HL-60/S4 treated with phorbol 12-myristate 13-acetate at 8.2 ng/mL for 4 days and 3 days (cell line): ENCODE data around the gene FAM118B.

ENCODE experiments used
- in situ Hi-C: fragments of 300-500 bp; cut with MboI; formaldehyde crosslinking; loops from 2 replicates; pipeline ENCODE4 v1.15.0; 2022; ENCODE audit warnings: low sequenced_read_pairs

FAM118B gene

GRCh38 chr11:126211236-126212088 is at the start of gene FAM118B, which contains the start of gene RPUSD4:
TSS of gene FAM118B (plus strand) at chr11:126211782. CDS start at chr11:126235002, 23,220 bp downstream.
TSS of gene RPUSD4 (minus strand) at chr11:126211650. CDS start at chr11:126211638, 12 bp downstream.
- in situ Hi-C loops, result no loop called here

- in situ Hi-C loops, result no loop called here
Observed at GRCh38 chr11:126162306-126163030, 49.1 kb upstream of the FAM118B start.

GRCh38 chr11:126163074-126163700 is 48.4 kb upstream of the FAM118B start:
- in situ Hi-C loops, result no loop called here

- in situ Hi-C loops, result no loop called here
Observed at GRCh38 chr11:126163779-126164178, 47.8 kb upstream of the FAM118B start.

GRCh38 chr11:126164781-126165180 is 46.8 kb upstream of the FAM118B start:
- in situ Hi-C loops, result no loop called here

GRCh38 chr11:126165311-126165720 is 46.3 kb upstream of the FAM118B start:
- in situ Hi-C loops, result no loop called here

- in situ Hi-C loops, result no loop called here
Observed at GRCh38 chr11:126165757-126166156, 45.8 kb upstream of the FAM118B start.

- in situ Hi-C loops, result no loop called here
Observed at GRCh38 chr11:126166413-126166812, 45.2 kb upstream of the FAM118B start.

GRCh38 chr11:126167488-126167887 is 44.1 kb upstream of the FAM118B start:
- in situ Hi-C loops, result no loop called here

GRCh38 chr11:126169291-126169690 is 42.3 kb upstream of the FAM118B start:
- in situ Hi-C loops, result no loop called here

GRCh38 chr11:126172596-126173038 is 39.0 kb upstream of the FAM118B start:
- in situ Hi-C loops, result no loop called here

GRCh38 chr11:126173257-126173656 is 38.3 kb upstream of the FAM118B start:
- in situ Hi-C loops, result no loop called here

- in situ Hi-C loops, result loop anchor here (25.0 kb wide), 1 partner anchor 263 kb away; the partner anchor contains the start of genes DDX25 and PUS3
Observed at GRCh38 chr11:126174816-126175215, 36.8 kb upstream of the FAM118B start.

GRCh38 chr11:126175393-126175792 is 36.2 kb upstream of the FAM118B start:
- in situ Hi-C loops, result loop anchor here (25.0 kb wide), 1 partner anchor 263 kb away; the partner anchor contains the start of genes DDX25 and PUS3

- in situ Hi-C loops, result loop anchor here (25.0 kb wide), 1 partner anchor 265 kb away; the partner anchor contains the start of genes DDX25 and PUS3
Observed at GRCh38 chr11:126176853-126177470, 34.6 kb upstream of the FAM118B start.

- in situ Hi-C loops, result loop anchor here (25.0 kb wide), 1 partner anchor 270 kb away; the partner anchor contains the start of genes DDX25 and PUS3
Observed at GRCh38 chr11:126181939-126182730, 29.4 kb upstream of the FAM118B start.

GRCh38 chr11:126182787-126183445 is 28.7 kb upstream of the FAM118B start:
- in situ Hi-C loops, result loop anchor here (25.0 kb wide), 1 partner anchor 271 kb away; the partner anchor contains the start of genes DDX25 and PUS3

GRCh38 chr11:126185259-126186024 is 26.1 kb upstream of the FAM118B start:
- in situ Hi-C loops, result loop anchor here (25.0 kb wide), 1 partner anchor 273 kb away; the partner anchor contains the start of genes DDX25 and PUS3
